Mesenchymal stem cell (in vitro differentiated cells and primary cell): ENCODE results near the gene C1orf116.

ENCODE experiments used
- DNase-seq: peaks from one replicate; pipeline ENCODE4 v3.0.0-alpha.2; 2013
- H2AFZ ChIP-seq: one replicate; pipeline ENCODE4 v1.6.1; 2013; ENCODE audit warnings: low read depth, mild to moderate bottlenecking, control low read depth, inconsistent platforms, low read length, moderate library complexity
- H2AK5ac ChIP-seq: 2 replicates; pipeline ENCODE4 v1.6.1; 2013; ENCODE audit warnings: low read length, moderate library complexity, mild to moderate bottlenecking, inconsistent platforms; ENCODE audit not compliant: severe bottlenecking
- H2BK120ac ChIP-seq: one replicate; pipeline ENCODE4 v1.6.1; 2013; ENCODE audit warnings: low read depth, mild to moderate bottlenecking, inconsistent platforms, low read length, moderate library complexity
- H2BK12ac ChIP-seq, 2 experiments: one replicate each; pipeline ENCODE4 v1.6.1; 2013; ENCODE audit warnings: inconsistent platforms in 2 of 2, low read length in 2 of 2, mild to moderate bottlenecking in 2 of 2, moderate library complexity in 2 of 2, control low read depth in 1 of 2
- H2BK15ac ChIP-seq: one replicate; pipeline ENCODE4 v1.6.1; 2013; ENCODE audit warnings: mild to moderate bottlenecking, low read depth, inconsistent platforms; ENCODE audit not compliant: poor library complexity, severe bottlenecking
- H2BK5ac ChIP-seq: 2 replicates; pipeline ENCODE4 v1.6.1; 2013; ENCODE audit warnings: low read depth, mild to moderate bottlenecking, low read length, control low read depth, inconsistent platforms; ENCODE audit not compliant: poor library complexity, severe bottlenecking
- H3K14ac ChIP-seq, 2 experiments: one replicate each; pipeline ENCODE4 v1.6.1; 2013; ENCODE audit warnings: inconsistent platforms in 2 of 2, low read length in 2 of 2, control low read depth in 1 of 2, mild to moderate bottlenecking in 1 of 2, moderate library complexity in 1 of 2
- H3K18ac ChIP-seq, 2 experiments: one replicate each; pipeline ENCODE4 v1.6.1; 2013; ENCODE audit warnings: inconsistent platforms in 2 of 2, low read length in 2 of 2, control low read depth in 1 of 2, low read depth in 1 of 2, mild to moderate bottlenecking in 1 of 2
- H3K23ac ChIP-seq, 2 experiments: one replicate each; pipeline ENCODE4 v1.6.1; 2013; ENCODE audit warnings: inconsistent platforms in 2 of 2, low read length in 2 of 2, mild to moderate bottlenecking in 2 of 2, moderate library complexity in 2 of 2, control low read depth in 1 of 2
- H3K27ac ChIP-seq: 2 replicates; pipeline ENCODE4 v1.5.1; 2013; ENCODE audit warnings: mild to moderate bottlenecking, moderate library complexity, low read length, control low read depth, inconsistent platforms; ENCODE audit not compliant: poor library complexity, severe bottlenecking
- H3K27me3 ChIP-seq, 2 experiments: 2 replicates each; pipeline versions ENCODE4 v1.6.1 to v1.7.0; 2013; ENCODE audit warnings: low read length in 2 of 2, mild to moderate bottlenecking in 2 of 2, moderate library complexity in 2 of 2, control low read depth in 1 of 2, inconsistent platforms in 1 of 2; ENCODE audit not compliant: control insufficient read depth in 1 of 2, insufficient read depth in 1 of 2
- H3K36me3 ChIP-seq, 2 experiments: 2 replicates each; pipeline versions ENCODE4 v1.6.1 to v1.7.0; 2013; ENCODE audit warnings: low read length in 2 of 2, control low read depth in 1 of 2, inconsistent platforms in 1 of 2, low read depth in 1 of 2, mild to moderate bottlenecking in 1 of 2; ENCODE audit not compliant: insufficient read depth in 2 of 2, control insufficient read depth in 1 of 2
- H3K4ac ChIP-seq, 2 experiments: one replicate each; pipeline ENCODE4 v1.6.1; 2013; ENCODE audit warnings: inconsistent platforms in 2 of 2, low read length in 2 of 2, mild to moderate bottlenecking in 2 of 2, moderate library complexity in 2 of 2, control low read depth in 1 of 2, low read depth in 1 of 2
- H3K4me1 ChIP-seq: 2 replicates; pipeline ENCODE4 v1.6.1; 2013; ENCODE audit warnings: low read depth, low read length, control low read depth; ENCODE audit not compliant: control insufficient read depth, insufficient read depth
- H3K4me2 ChIP-seq: 2 replicates; pipeline ENCODE4 v1.6.1; 2013; ENCODE audit warnings: low read length, mild to moderate bottlenecking, inconsistent platforms; ENCODE audit not compliant: poor library complexity, severe bottlenecking
- H3K4me3 ChIP-seq, 2 experiments: 2 replicates each; pipeline versions ENCODE4 v1.5.1 to v1.7.0; 2013; ENCODE audit warnings: low read length in 2 of 2, mild to moderate bottlenecking in 2 of 2, control low read depth in 1 of 2, low read depth in 1 of 2; ENCODE audit not compliant: insufficient read depth in 1 of 2
- H3K79me1 ChIP-seq: replicated peaks from 2 replicates; pipeline ENCODE4 v1.6.1; 2013; ENCODE audit warnings: mild to moderate bottlenecking, control low read depth, low read length, inconsistent platforms; ENCODE audit not compliant: poor library complexity, severe bottlenecking
- H3K9ac ChIP-seq: 2 replicates; pipeline ENCODE4 v1.7.0; 2013; ENCODE audit warnings: mild to moderate bottlenecking, low read length, moderate library complexity
- H3K9me3 ChIP-seq: 2 replicates; pipeline ENCODE4 v1.7.0; 2013; ENCODE audit warnings: mild to moderate bottlenecking, low read length; ENCODE audit not compliant: control insufficient read depth
- H4K8ac ChIP-seq: one replicate; pipeline ENCODE4 v1.6.1; 2013; ENCODE audit warnings: inconsistent platforms, mild to moderate bottlenecking, low read length, moderate library complexity
- H4K91ac ChIP-seq: one replicate; pipeline ENCODE4 v1.6.1; 2013; ENCODE audit warnings: mild to moderate bottlenecking, low read length, inconsistent platforms
- WGBS: methylation state at CpG from one replicate; pipeline ENCODE4 v1.1.7; 2013; ENCODE audit warnings: mixed read lengths; 5-methylcytosine and 5-hydroxymethylcytosine counted together

C1orf116 gene

DNA sequence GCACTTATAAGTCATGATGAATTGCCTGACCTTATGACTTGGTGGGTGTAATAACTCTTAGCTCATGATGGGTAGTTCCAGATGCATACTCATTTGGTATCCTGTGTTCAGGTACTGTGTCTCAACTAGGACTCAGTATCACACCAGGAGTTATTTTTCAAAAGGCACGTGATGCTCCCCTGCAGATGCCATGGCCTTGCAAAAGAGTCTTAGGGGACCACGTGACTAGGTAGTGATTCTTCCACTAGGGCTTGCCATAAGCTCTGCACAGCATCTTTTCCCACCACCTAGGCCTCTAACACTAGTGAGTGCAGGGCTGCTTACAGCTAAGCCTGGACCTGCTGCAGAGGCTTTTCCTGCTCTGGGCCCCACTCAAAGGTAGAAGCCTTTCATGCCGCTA is 58.4 kb downstream of the C1orf116 start:
- H2BK120ac ChIP-seq: no peak overlapping the region
- no peak for DNase-seq
- no peak overlapping the region for H3K4me3 ChIP-seq
- no peak overlapping the region for H2BK12ac ChIP-seq
- no peak overlapping the region for H2AK5ac ChIP-seq
- no peak overlapping the region for H3K4ac ChIP-seq
- H3K4me2 ChIP-seq: no peak overlapping the region
- no peak overlapping the region for H4K91ac ChIP-seq
- H3K4me1 ChIP-seq: peaks cover 1% of the 10 kb centered on the region
- H3K23ac ChIP-seq: no peak overlapping the region
- H4K8ac ChIP-seq: no peak overlapping the region
- H3K9me3 ChIP-seq: no peaks in the 10 kb centered on the region
- H2BK5ac ChIP-seq: no peak overlapping the region
- H3K14ac ChIP-seq: no peak overlapping the region
- no peak overlapping the region for H3K18ac ChIP-seq
- 88% methylated on average over 3 of the region's 3 CpGs for whole genome bisulfite sequencing
- no peak overlapping the region for H3K27ac ChIP-seq
- H3K27me3 ChIP-seq: peaks cover 3 to 57% of the 10 kb centered on the region in 2 experiments
- no peak overlapping the region for H2BK15ac ChIP-seq
- H2AFZ ChIP-seq: no peak overlapping the region
- H3K36me3 ChIP-seq: no peaks in the 10 kb centered on the region
- H3K9ac ChIP-seq: no peak overlapping the region
- no peaks in the 10 kb centered on the region for H3K79me1 ChIP-seq

DNA sequence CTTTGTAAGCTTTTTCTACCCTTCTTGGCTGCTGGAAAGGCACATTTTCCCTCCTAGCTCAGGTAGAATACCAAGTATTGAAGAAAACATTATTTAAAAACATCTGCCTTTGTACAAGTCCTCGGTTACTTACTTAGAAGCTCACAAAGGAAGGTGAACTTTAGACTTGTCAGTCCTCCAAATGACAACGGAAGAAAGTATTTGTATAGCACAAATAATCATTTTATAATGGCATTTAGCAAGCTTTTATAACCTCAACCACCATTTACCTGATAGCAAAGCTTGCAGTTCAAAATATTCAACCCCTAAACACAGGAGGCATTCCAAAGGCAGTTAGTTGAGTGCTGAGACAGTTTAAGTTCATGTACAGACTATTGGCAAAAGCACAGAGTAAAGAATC is 59.8 kb downstream of the C1orf116 start:
- no peaks in the 10 kb centered on the region for H3K9me3 ChIP-seq
- H4K8ac ChIP-seq: no peak overlapping the region
- no peak overlapping the region for H3K18ac ChIP-seq
- H3K27me3 ChIP-seq: peaks cover 3 to 67% of the 10 kb centered on the region in 2 experiments
- H3K4me2 ChIP-seq: no peak overlapping the region
- H3K9ac ChIP-seq: no peak overlapping the region
- DNase-seq: no peak
- no peak overlapping the region for H3K4ac ChIP-seq
- no peak overlapping the region for H4K91ac ChIP-seq
- no peak overlapping the region for H3K4me3 ChIP-seq
- no peaks in the 10 kb centered on the region for H3K79me1 ChIP-seq
- no CpG with 5 or more reads among the region's 2 CpGs for WGBS
- H2BK15ac ChIP-seq: no peak overlapping the region
- peaks cover 2% of the 10 kb centered on the region for H3K4me1 ChIP-seq
- no peak overlapping the region for H3K14ac ChIP-seq
- no peaks in the 10 kb centered on the region for H3K36me3 ChIP-seq
- H3K23ac ChIP-seq: no peak overlapping the region
- no peak overlapping the region for H3K27ac ChIP-seq
- H2AFZ ChIP-seq: no peak overlapping the region
- H2BK5ac ChIP-seq: no peak overlapping the region
- H2AK5ac ChIP-seq: no peak overlapping the region
- no peak overlapping the region for H2BK12ac ChIP-seq
- H2BK120ac ChIP-seq: no peak overlapping the region

DNA sequence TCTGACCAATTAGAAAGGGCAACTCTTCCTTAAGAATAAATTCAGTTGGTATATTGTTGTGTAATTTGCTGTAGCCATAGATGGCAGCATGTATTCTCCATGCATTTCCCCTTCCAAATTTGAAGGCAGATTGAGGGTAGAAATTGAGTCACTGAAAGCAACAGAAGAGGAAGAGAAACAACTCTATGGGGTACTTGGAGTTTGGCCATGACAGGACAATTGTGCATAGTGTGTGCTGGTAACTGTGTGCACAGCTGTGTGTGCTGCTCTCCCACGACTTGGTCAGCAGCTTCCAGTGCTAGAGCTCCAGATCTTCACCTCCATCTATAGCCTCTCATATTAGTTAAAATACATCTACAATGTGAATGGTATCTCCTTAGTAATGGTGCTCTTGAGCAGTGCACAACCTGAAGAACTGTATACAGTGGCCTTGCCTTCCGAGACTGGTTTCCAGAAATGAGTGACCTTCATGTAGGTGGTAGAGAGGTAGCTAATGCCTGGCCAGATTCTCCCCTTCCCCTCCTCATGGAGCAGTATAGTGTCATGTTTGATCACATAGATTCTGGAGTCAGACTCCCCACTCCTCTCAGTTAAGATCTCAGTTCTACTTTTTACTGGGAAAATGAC is 61.4 kb downstream of the C1orf116 start:
- WGBS: 100% methylated on average over 1 of the region's 2 CpGs
- Histone ChIP-seq H4K91ac (no peak overlapping the region), H3K9me3 (no peaks in the 10 kb centered on the region), H3K23ac (no peak overlapping the region), H3K14ac (no peak overlapping the region), H2AFZ (no peak overlapping the region), H4K8ac (no peak overlapping the region), H3K27me3 (peaks cover 0 to 60% of the 10 kb centered on the region in 2 experiments), H3K4me2 (no peak overlapping the region), H3K27ac (no peak overlapping the region), H2AK5ac (no peak overlapping the region), H3K4me1 (peaks cover 7% of the 10 kb centered on the region), H2BK15ac (no peak overlapping the region), H3K36me3 (no peaks in the 10 kb centered on the region), H3K4ac (no peak overlapping the region), H3K79me1 (no peaks in the 10 kb centered on the region), H3K9ac (no peak overlapping the region), H2BK5ac (no peak overlapping the region), H3K18ac (no peak overlapping the region), H3K4me3 (no peak overlapping the region), H2BK12ac (no peak overlapping the region), H2BK120ac (no peak overlapping the region)
- DNase-seq: no peak

DNA sequence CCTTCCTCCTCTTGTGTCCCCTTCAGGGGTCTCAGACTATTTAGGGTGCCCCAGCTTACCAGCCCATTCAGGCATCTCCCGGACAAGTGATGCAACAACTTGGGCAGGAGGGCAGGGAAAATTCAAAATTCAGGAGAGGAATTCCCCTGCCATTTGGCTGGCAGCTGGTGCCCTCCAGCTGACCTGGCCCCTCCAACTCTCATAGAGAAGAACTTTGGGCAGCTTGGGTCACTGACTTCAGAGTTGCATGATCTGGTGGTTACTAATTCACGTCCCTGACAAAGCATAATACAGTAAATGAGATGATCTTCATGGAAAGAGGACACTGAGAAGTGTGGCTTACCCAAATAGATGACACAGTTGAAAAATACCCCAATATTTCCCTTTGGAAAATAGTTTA is 62.1 kb downstream of the C1orf116 start, which contains the start of gene FCAMR:
FCAMR (minus strand) TSS at position 15 of the 400 bp plus-strand sequence. CDS start 335 bp downstream, outside the sequence.
- Histone ChIP-seq H3K9ac (no peak within 1 kb of the TSS), H3K27ac (no peak within 1 kb of the TSS), H4K91ac (no peak within 1 kb of the TSS), H4K8ac (no peak within 1 kb of the TSS), H3K79me1 (no peaks in the 10 kb centered on the region), H3K18ac (no peak within 1 kb of the TSS), H2AFZ (no peak within 1 kb of the TSS), H3K27me3 (peaks cover 0 to 60% of the 10 kb centered on the region in 2 experiments), H3K4ac (no peak within 1 kb of the TSS), H2BK12ac (no peak within 1 kb of the TSS), H3K9me3 (no peaks in the 10 kb centered on the region), H2AK5ac (no peak within 1 kb of the TSS), H3K36me3 (no peaks in the 10 kb centered on the region), H3K23ac (no peak within 1 kb of the TSS), H3K14ac (no peak within 1 kb of the TSS), H3K4me1 (peaks cover 7% of the 10 kb centered on the region), H2BK120ac (no peak within 1 kb of the TSS), H2BK5ac (no peak within 1 kb of the TSS), H3K4me3 (no peak within 1 kb of the TSS), H3K4me2 (no peak within 1 kb of the TSS), H2BK15ac (no peak within 1 kb of the TSS)
- DNase-seq: no peak
- WGBS: 95% methylated on average over 1 of the region's 2 CpGs
